Activated CD4-positive, alpha-beta memory T cell treated with anti-CD3 and anti-CD28 coated beads, Interleukin-2, amount 10 ng/mL, durations not matched to agents 7 days and 5 days (primary cell): ENCODE measurements around the gene ADCYAP1R1. TPM values are rescaled to one million over a fixed set of nuclear protein-coding genes. Genes with fewer than 3 reads are reported as not detected.

Experiments
- CTCF ChIA-PET: fragments of 350-600 bp; sonication (Branson Sonifier 250); formaldehyde crosslinking; loops from one replicate; lab custom pipeline; 2021; ENCODE audit warnings: antibody characterized with exemption, inconsistent platforms; lab: Charles Lee
- POLR2A ChIA-PET: fragments of 350-600 bp; sonication (Branson Sonifier 250); formaldehyde crosslinking; loops from one replicate; lab custom pipeline; 2021; ENCODE audit warnings: antibody characterized with exemption; lab: Charles Lee
- DNase-seq: peaks from one replicate; pipeline ENCODE4 v3.0.0-alpha.2; 2020
- H3K27ac Mint-ChIP-seq: one replicate; pipeline ENCODE4 v1.8.0; 2021; ENCODE audit warnings: mild to moderate bottlenecking, mixed read lengths
- H3K27me3 Mint-ChIP-seq: one replicate; pipeline ENCODE4 v1.8.0; 2021; ENCODE audit warnings: mixed read lengths
- H3K36me3 Mint-ChIP-seq: one replicate; pipeline ENCODE4 v1.8.0; 2021; ENCODE audit warnings: low read depth, mixed read lengths
- H3K4me1 Mint-ChIP-seq: one replicate; pipeline ENCODE4 v1.8.0; 2021; ENCODE audit warnings: mixed read lengths
- H3K4me3 Mint-ChIP-seq: one replicate; pipeline ENCODE4 v1.8.0; 2021; ENCODE audit warnings: mild to moderate bottlenecking, mixed read lengths
- H3K9me3 Mint-ChIP-seq: one replicate; pipeline ENCODE4 v1.8.0; 2021; ENCODE audit warnings: mixed read lengths
- total RNA-seq, 2 experiments: library from RNA; stranded (reverse); gene quantifications; one replicate each; pipeline ENCODE4 v1.2.3, GENCODE V29; 2021

ADCYAP1R1 gene
- total RNA-seq, 2 experiments from 2014 or later: not detected

GRCh38 chr7:31049005-31049765 is 2.9 kb upstream of the ADCYAP1R1 start:
- Mint-ChIP-seq H3K36me3 (no peaks in the 10 kb centered on the region), H3K27ac (no peak overlapping the region), H3K27me3 (peaks cover 31% of the 10 kb centered on the region), H3K4me1 (no peaks in the 10 kb centered on the region), H3K9me3 (no peaks in the 10 kb centered on the region), H3K4me3 (no peak overlapping the region)
- no peak for DNase-seq
- POLR2A ChIA-PET: no interaction called here
- CTCF ChIA-PET: no interaction called here

DNA sequence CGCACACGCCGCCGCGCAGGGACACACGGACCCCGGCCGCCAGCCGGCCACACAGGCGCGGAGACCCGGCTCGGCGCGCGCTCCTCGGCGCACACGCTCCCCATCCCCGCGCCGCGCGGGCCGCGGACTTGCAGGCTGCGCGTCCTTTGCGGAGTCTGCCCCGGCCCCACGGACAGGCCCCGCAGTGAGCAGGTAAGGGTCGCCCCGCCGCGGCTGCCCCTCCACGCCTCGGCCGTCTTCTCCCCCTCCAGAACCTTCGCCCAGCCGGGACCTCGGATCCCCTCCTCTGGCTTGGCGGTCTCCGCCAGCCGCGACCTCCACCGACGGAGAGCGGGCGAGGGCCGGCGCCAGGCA is 356 bp downstream of the ADCYAP1R1 start:
- CTCF ChIA-PET: no interaction called here
- Mint-ChIP-seq H3K27ac (no peak overlapping the region), H3K9me3 (no peaks in the 10 kb centered on the region), H3K4me3 (no peak overlapping the region), H3K27me3 (peaks cover 36% of the 10 kb centered on the region), H3K4me1 (no peaks in the 10 kb centered on the region), H3K36me3 (no peaks in the 10 kb centered on the region)
- POLR2A ChIA-PET: no interaction called here
- DNase-seq: no peak

- CTCF ChIA-PET: no interaction called here
- POLR2A ChIA-PET: no interaction called here
- no peak for DNase-seq
- no peaks in the 10 kb centered on the region for H3K36me3 Mint-ChIP-seq
- H3K27ac Mint-ChIP-seq: no peak overlapping the region
- no peaks in the 10 kb centered on the region for H3K4me1 Mint-ChIP-seq
- H3K27me3 Mint-ChIP-seq: peaks cover 36% of the 10 kb centered on the region
- no peak overlapping the region for H3K4me3 Mint-ChIP-seq
- no peaks in the 10 kb centered on the region for H3K9me3 Mint-ChIP-seq
Observed at GRCh38 chr7:31052841-31053601, 913 bp downstream of the ADCYAP1R1 start.

GRCh38 chr7:31053986-31054385 is 1.9 kb downstream of the ADCYAP1R1 start:
- DNase-seq: no peak
- POLR2A ChIA-PET: no interaction called here

GRCh38 chr7:31054608-31055278 is 2.6 kb downstream of the ADCYAP1R1 start:
- ChIA-PET CTCF (no interaction called here), POLR2A (no interaction called here)
- Mint-ChIP-seq H3K27me3 (peaks cover 33% of the 10 kb centered on the region), H3K9me3 (no peaks in the 10 kb centered on the region), H3K36me3 (no peaks in the 10 kb centered on the region), H3K27ac (no peak overlapping the region), H3K4me3 (no peak overlapping the region), H3K4me1 (no peaks in the 10 kb centered on the region)
- no peak for DNase-seq

More at GRCh38 chr7:31053986-31054385, 1.9 kb downstream of the ADCYAP1R1 start:
- H3K9me3 Mint-ChIP-seq: no peaks in the 10 kb centered on the region
- H3K27ac Mint-ChIP-seq: no peak overlapping the region
- CTCF ChIA-PET: no interaction called here
- no peaks in the 10 kb centered on the region for H3K4me1 Mint-ChIP-seq
- H3K27me3 Mint-ChIP-seq: peaks cover 36% of the 10 kb centered on the region
- no peaks in the 10 kb centered on the region for H3K36me3 Mint-ChIP-seq
- no peak overlapping the region for H3K4me3 Mint-ChIP-seq

- Mint-ChIP-seq H3K27me3 (peaks cover 28% of the 10 kb centered on the region), H3K27ac (no peak overlapping the region), H3K9me3 (no peaks in the 10 kb centered on the region), H3K36me3 (no peaks in the 10 kb centered on the region), H3K4me1 (no peaks in the 10 kb centered on the region), H3K4me3 (no peak overlapping the region)
- POLR2A ChIA-PET: no interaction called here
- no peak for DNase-seq
- CTCF ChIA-PET: no interaction called here
Observed at GRCh38 chr7:31055471-31055870, 3.4 kb downstream of the ADCYAP1R1 start.

GRCh38 chr7:31056775-31057346 is 4.8 kb downstream of the ADCYAP1R1 start:
- Mint-ChIP-seq H3K9me3 (no peaks in the 10 kb centered on the region), H3K4me3 (no peak overlapping the region), H3K36me3 (no peaks in the 10 kb centered on the region), H3K27me3 (peaks cover 15% of the 10 kb centered on the region), H3K4me1 (no peaks in the 10 kb centered on the region), H3K27ac (no peak overlapping the region)
- CTCF ChIA-PET: interaction anchor here (0.8 kb wide), 1 partner anchor 73 kb away, joined by 3 read pairs; no protein-coding TSS in a partner anchor
- POLR2A ChIA-PET: no interaction called here
- no peak for DNase-seq

- no peak for DNase-seq
- POLR2A ChIA-PET: no interaction called here
- Mint-ChIP-seq H3K27me3 (peaks cover 14% of the 10 kb centered on the region), H3K36me3 (no peaks in the 10 kb centered on the region), H3K9me3 (no peaks in the 10 kb centered on the region), H3K4me3 (no peak overlapping the region), H3K4me1 (no peaks in the 10 kb centered on the region), H3K27ac (no peak overlapping the region)
- CTCF ChIA-PET: no interaction called here
Observed at GRCh38 chr7:31058122-31058521, 6.0 kb downstream of the ADCYAP1R1 start.

GRCh38 chr7:31058688-31059087 is 6.6 kb downstream of the ADCYAP1R1 start:
- DNase-seq: no peak
- H3K4me1 Mint-ChIP-seq: no peaks in the 10 kb centered on the region
- POLR2A ChIA-PET: no interaction called here

GRCh38 chr7:31059551-31059950 is 7.4 kb downstream of the ADCYAP1R1 start:
- no peak overlapping the region for H3K27ac Mint-ChIP-seq
- no peak for DNase-seq
- H3K4me1 Mint-ChIP-seq: no peaks in the 10 kb centered on the region
- peaks cover 1% of the 10 kb centered on the region for H3K27me3 Mint-ChIP-seq
- H3K36me3 Mint-ChIP-seq: no peaks in the 10 kb centered on the region
- no peaks in the 10 kb centered on the region for H3K9me3 Mint-ChIP-seq
- CTCF ChIA-PET: interaction anchor here (1.3 kb wide), 1 partner anchor 63 kb away, joined by 3 read pairs; no protein-coding TSS in a partner anchor
- POLR2A ChIA-PET: no interaction called here
- no peak overlapping the region for H3K4me3 Mint-ChIP-seq

More at GRCh38 chr7:31058688-31059087, 6.6 kb downstream of the ADCYAP1R1 start:
- no peaks in the 10 kb centered on the region for H3K36me3 Mint-ChIP-seq
- no peak overlapping the region for H3K27ac Mint-ChIP-seq
- no peaks in the 10 kb centered on the region for H3K9me3 Mint-ChIP-seq
- H3K27me3 Mint-ChIP-seq: peaks cover 8% of the 10 kb centered on the region
- CTCF ChIA-PET: no interaction called here
- H3K4me3 Mint-ChIP-seq: no peak overlapping the region

- ChIA-PET POLR2A (no interaction called here), CTCF (no interaction called here)
- Mint-ChIP-seq H3K27me3 (no peaks in the 10 kb centered on the region), H3K36me3 (no peaks in the 10 kb centered on the region), H3K9me3 (no peaks in the 10 kb centered on the region), H3K4me1 (no peaks in the 10 kb centered on the region), H3K4me3 (no peak overlapping the region), H3K27ac (no peak overlapping the region)
- no peak for DNase-seq
Observed at GRCh38 chr7:31061185-31061584, 9.1 kb downstream of the ADCYAP1R1 start.

- ChIA-PET POLR2A (no interaction called here), CTCF (no interaction called here)
- H3K36me3 Mint-ChIP-seq: no peaks in the 10 kb centered on the region
- H3K4me1 Mint-ChIP-seq: no peaks in the 10 kb centered on the region
- no peaks in the 10 kb centered on the region for H3K9me3 Mint-ChIP-seq
- no peak for DNase-seq
- H3K4me3 Mint-ChIP-seq: no peak overlapping the region
- H3K27me3 Mint-ChIP-seq: no peaks in the 10 kb centered on the region
- no peak overlapping the region for H3K27ac Mint-ChIP-seq
Observed at GRCh38 chr7:31062746-31063435, 10.8 kb downstream of the ADCYAP1R1 start.
